Breast epithelium (tissue), 4 donors: ENCODE results near the gene PHACTR3. TPM values are rescaled to one million over a fixed set of nuclear protein-coding genes. Genes with fewer than 3 reads are reported as not detected.

Experiments used
- DNase-seq, 2 donors: peaks; one replicate each; pipeline ENCODE4 v3.0.0-alpha.2; 2019; ENCODE audit warnings: low spot score in 2 of 2
- H3K27ac ChIP-seq, 2 donors: fragments of 200-600 bp; sonication (generic) in 1 of 2; one replicate each; pipeline ENCODE4 v1.5.1; 2016 to 2019; ENCODE audit warnings: mild to moderate bottlenecking in 1 of 2
- H3K27me3 ChIP-seq, 2 donors: fragments of 200-600 bp; sonication (generic) in 1 of 2; one replicate each; pipeline versions ENCODE4 v1.5.1 to v1.6.0; 2017 to 2019; ENCODE audit warnings: control low read depth in 1 of 2, mild to moderate bottlenecking in 1 of 2
- H3K36me3 ChIP-seq: fragments of 200-600 bp; one replicate; pipeline ENCODE4 v1.5.1; 2019
- H3K4me1 ChIP-seq, 2 donors: fragments of 200-600 bp; sonication (generic); one replicate each; pipeline ENCODE4 v1.5.1; 2016 to 2019; ENCODE audit warnings: control low read depth in 1 of 2
- H3K4me3 ChIP-seq, 3 donors: fragments of 200-600 bp; sonication (generic); 1 replicate in 2 of 3; 2 replicates in 1 of 3; pipeline ENCODE4 v1.5.1; 2016 to 2019; ENCODE audit warnings: mild to moderate bottlenecking in 3 of 3, moderate library complexity in 2 of 3
- H3K9me3 ChIP-seq, 2 donors: fragments of 200-600 bp; sonication (generic) in 1 of 2; one replicate each; pipeline ENCODE4 v1.5.1; 2016 to 2019; ENCODE audit warnings: control low read depth in 1 of 2
- CTCF ChIP-seq, 3 donors: fragments of 450-650 bp; IDR thresholded peaks; one replicate each; pipeline ENCODE4 v1.5.1; 2016 to 2017; ENCODE audit warnings: antibody characterized with exemption in 3 of 3, mild to moderate bottlenecking in 3 of 3, moderate library complexity in 3 of 3
- POLR2A ChIP-seq: fragments of 450-650 bp; IDR thresholded peaks from one replicate; pipeline ENCODE4 v1.6.1; 2016; ENCODE audit warnings: antibody characterized with exemption, mild to moderate bottlenecking, moderate library complexity
- POLR2AphosphoS5 ChIP-seq, 3 donors: sonication (generic); formaldehyde crosslinking; IDR thresholded peaks; one replicate each; pipeline ENCODE4 v1.6.1; 2017; ENCODE audit warnings: antibody characterized with exemption in 3 of 3
- intact Hi-C: fragments of 100-400 bp; cut with DNase I; formaldehyde crosslinking; loops from one replicate; pipeline ENCODE4 v1.15.1; 2023; ENCODE audit warnings: low total_unique reads
- total RNA-seq, 3 donors: library from RNA; depleted of rRNA; stranded (reverse); fragments of >200 nt; gene quantifications; one replicate each; pipeline ENCODE4 v1.1.0, GENCODE V29; 2016

Gene PHACTR3
- total RNA-seq, 3 donors from 2014 or later, result 0.16 to 0.33 (median 0.29) TPM

GRCh38 chr20:59777814-59778575, 173.7 kb downstream of the PHACTR3 start:
- intact Hi-C loops, result no loop called here
- Histone ChIP-seq H3K9me3 (no peaks in the 10 kb centered on the region), H3K27me3 (peaks cover 0 to 8% of the 10 kb centered on the region in 2 donors), H3K4me1 (no peaks in the 10 kb centered on the region), H3K4me3 (no peak overlapping the region), H3K36me3 (no peaks in the 10 kb centered on the region), H3K27ac (no peak overlapping the region)
- no peak for TF ChIP-seq POLR2A
- peak in 1 of 2 donors; percentile 24 for DNase-seq

GRCh38 chr20:59778615-59779200, 174.4 kb downstream of the PHACTR3 start:
- intact Hi-C loops, result no loop called here
- peaks cover 0 to 5% of the 10 kb centered on the region in 2 donors for H3K27me3 ChIP-seq
- TF ChIP-seq POLR2AphosphoS5 (IDR thresholded peaks at IDR 0.05) (no peak), CTCF (IDR thresholded peaks at IDR 0.05) (no peak), POLR2A (no peak)
- no peaks in the 10 kb centered on the region for H3K9me3 ChIP-seq
- no peaks in the 10 kb centered on the region for H3K4me1 ChIP-seq
- H3K4me3 ChIP-seq, result no peak overlapping the region
- H3K27ac ChIP-seq, result no peak overlapping the region
- H3K36me3 ChIP-seq, result no peaks in the 10 kb centered on the region
- peak in 1 of 2 donors; percentile 37 for DNase-seq

GRCh38 chr20:59779656-59780380, 175.5 kb downstream of the PHACTR3 start:
- Histone ChIP-seq H3K9me3 (no peaks in the 10 kb centered on the region), H3K36me3 (no peaks in the 10 kb centered on the region), H3K4me3 (no peak overlapping the region), H3K4me1 (no peaks in the 10 kb centered on the region), H3K27ac (no peak overlapping the region), H3K27me3 (peaks cover 0 to 5% of the 10 kb centered on the region in 2 donors)
- TF ChIP-seq POLR2AphosphoS5 (IDR thresholded peaks at IDR 0.05), result no peak
- intact Hi-C loops, result no loop called here
- no peak for DNase-seq

- DNase-seq, result no peak
- H3K4me3 ChIP-seq, result no peak overlapping the region
- peaks cover 0 to 5% of the 10 kb centered on the region in 2 donors for H3K27me3 ChIP-seq
- H3K4me1 ChIP-seq, result no peaks in the 10 kb centered on the region
- TF ChIP-seq POLR2AphosphoS5 (IDR thresholded peaks at IDR 0.05) (no peak), POLR2A (no peak), CTCF (IDR thresholded peaks at IDR 0.05) (no peak)
- H3K27ac ChIP-seq, result no peak overlapping the region
- no peaks in the 10 kb centered on the region for H3K36me3 ChIP-seq
- H3K9me3 ChIP-seq, result no peaks in the 10 kb centered on the region
- intact Hi-C loops, result no loop called here
Observed at GRCh38 chr20:59780494-59781185, 176.3 kb downstream of the PHACTR3 start.

- Histone ChIP-seq H3K36me3 (no peaks in the 10 kb centered on the region), H3K27ac (no peak overlapping the region), H3K9me3 (no peaks in the 10 kb centered on the region), H3K4me3 (no peak overlapping the region), H3K4me1 (no peaks in the 10 kb centered on the region), H3K27me3 (peaks cover 0 to 5% of the 10 kb centered on the region in 2 donors)
- TF ChIP-seq POLR2AphosphoS5 (IDR thresholded peaks at IDR 0.05), result no peak
- no peak for TF ChIP-seq CTCF (IDR thresholded peaks at IDR 0.05)
- no peak for TF ChIP-seq POLR2A
- intact Hi-C loops, result no loop called here
- peak in 1 of 2 donors; percentile 43 for DNase-seq
Observed at GRCh38 chr20:59781226-59781625, 176.9 kb downstream of the PHACTR3 start.
